GM12865 (cell line): ENCODE data around the gene S100A4.
"Not testable (repeated sequence)": the region's sequence is repeated elsewhere in the genome, so short reads cannot be mapped to it uniquely, and the experiment has no call there.

ENCODE experiments used
- DNase-seq: peaks from one replicate; pipeline ENCODE4 v3.0.0; 2010; ENCODE audit warnings: low read depth
- H3K4me3 ChIP-seq: 2 replicates; pipeline ENCODE4 v1.5.1; 2011; ENCODE audit warnings: mild to moderate bottlenecking, low read depth, low read length, control low read depth
- TF ChIP-seq, protein P1 (sequence below): IDR thresholded peaks from 2 replicates; pipeline ENCODE4 v1.5.1; 2011; ENCODE audit warnings: low read length, control low read depth, low read depth, inconsistent platforms; ENCODE audit not compliant: insufficient read depth; ENCODE audit errors: missing control alignments

Gene S100A4

DNA sequence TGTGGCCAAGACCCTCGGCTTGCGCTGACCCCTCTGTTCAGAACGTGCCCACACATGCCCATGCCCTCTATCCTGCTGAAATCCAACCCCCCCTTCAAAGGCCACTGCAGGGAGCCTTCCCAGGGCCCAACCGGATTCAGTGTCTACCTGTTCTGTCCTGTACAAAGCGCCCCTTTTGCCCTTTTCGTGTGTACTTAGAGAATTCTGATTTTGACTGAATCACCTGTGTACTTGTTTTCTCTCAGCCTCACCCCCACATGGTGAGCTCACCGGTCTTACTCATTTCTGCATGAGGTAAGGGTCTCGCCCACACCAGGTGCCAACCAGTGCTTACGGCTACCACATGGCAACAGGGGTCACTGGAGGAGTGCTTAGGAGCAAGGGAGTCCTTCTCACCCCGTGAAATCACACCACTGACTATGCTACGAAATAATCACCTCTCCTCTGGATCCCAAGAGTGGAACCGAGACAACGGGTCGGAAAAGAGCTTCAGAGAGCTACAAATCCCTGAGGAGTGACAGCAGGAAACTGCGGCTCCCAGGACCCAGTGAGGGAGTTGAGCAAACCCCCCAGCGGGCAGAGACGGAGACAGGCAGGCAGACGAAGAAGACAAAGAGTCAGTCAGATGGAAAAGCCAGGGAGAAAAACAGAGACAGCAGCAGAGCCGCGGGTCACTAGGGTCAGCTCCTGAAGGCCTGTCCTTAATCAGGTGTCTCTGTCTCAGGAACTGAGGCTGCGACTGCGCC is 22.2 kb upstream of the S100A4 start:
- DNase-seq, result no peak
- no peak overlapping the region for H3K4me3 ChIP-seq
- TF ChIP-seq, protein P1, sequence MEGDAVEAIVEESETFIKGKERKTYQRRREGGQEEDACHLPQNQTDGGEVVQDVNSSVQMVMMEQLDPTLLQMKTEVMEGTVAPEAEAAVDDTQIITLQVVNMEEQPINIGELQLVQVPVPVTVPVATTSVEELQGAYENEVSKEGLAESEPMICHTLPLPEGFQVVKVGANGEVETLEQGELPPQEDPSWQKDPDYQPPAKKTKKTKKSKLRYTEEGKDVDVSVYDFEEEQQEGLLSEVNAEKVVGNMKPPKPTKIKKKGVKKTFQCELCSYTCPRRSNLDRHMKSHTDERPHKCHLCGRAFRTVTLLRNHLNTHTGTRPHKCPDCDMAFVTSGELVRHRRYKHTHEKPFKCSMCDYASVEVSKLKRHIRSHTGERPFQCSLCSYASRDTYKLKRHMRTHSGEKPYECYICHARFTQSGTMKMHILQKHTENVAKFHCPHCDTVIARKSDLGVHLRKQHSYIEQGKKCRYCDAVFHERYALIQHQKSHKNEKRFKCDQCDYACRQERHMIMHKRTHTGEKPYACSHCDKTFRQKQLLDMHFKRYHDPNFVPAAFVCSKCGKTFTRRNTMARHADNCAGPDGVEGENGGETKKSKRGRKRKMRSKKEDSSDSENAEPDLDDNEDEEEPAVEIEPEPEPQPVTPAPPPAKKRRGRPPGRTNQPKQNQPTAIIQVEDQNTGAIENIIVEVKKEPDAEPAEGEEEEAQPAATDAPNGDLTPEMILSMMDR, result no peak

DNA sequence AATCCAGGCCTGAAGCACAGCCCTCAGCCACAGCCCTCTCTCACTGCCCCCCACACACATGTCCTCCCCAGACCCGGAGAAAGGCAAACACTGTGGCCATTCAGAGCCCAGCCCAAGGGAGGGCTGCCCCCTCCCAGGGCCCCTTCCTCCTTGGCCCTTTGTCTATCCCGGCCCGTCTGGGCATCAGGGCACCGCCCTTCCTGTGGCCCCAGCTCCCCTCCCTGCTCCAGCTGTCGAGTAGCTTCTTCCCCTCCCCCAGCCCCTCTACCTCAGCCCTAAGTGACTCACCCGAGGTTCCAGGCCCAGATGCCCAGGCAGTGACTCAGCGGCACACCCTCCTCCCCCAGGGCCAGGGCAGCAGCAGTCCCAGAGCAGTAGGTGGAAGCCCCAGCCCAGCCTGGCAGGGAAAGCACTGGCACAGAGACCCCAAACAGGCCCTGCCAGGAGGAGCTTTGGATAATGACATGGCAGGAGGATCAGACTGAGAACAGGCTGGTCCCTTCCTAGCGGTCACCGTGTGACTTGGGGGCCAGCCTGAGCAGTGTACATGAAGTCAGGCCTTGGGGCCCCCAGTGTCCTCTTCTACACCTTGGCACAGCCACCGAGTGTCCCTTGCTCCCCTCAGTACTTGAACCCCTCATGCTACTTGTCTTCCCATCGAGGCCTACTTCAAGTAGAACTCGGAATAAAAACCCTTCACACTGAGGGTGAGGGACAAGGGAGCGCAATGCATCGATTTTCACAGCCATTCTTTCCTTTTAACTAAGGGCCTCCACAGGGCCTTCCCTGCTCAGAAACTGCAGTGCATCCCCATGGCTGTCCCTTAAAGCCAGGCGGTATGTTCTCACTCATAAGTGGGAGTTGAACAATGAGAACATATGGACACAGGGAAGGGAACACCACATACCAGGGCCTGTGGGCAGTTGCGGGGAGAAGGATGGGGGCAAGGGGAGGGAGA is 21.1 kb upstream of the S100A4 start:
- peak; percentile 71 for DNase-seq
- H3K4me3 ChIP-seq, result no peak overlapping the region
- TF ChIP-seq, protein P1, result no peak

DNA sequence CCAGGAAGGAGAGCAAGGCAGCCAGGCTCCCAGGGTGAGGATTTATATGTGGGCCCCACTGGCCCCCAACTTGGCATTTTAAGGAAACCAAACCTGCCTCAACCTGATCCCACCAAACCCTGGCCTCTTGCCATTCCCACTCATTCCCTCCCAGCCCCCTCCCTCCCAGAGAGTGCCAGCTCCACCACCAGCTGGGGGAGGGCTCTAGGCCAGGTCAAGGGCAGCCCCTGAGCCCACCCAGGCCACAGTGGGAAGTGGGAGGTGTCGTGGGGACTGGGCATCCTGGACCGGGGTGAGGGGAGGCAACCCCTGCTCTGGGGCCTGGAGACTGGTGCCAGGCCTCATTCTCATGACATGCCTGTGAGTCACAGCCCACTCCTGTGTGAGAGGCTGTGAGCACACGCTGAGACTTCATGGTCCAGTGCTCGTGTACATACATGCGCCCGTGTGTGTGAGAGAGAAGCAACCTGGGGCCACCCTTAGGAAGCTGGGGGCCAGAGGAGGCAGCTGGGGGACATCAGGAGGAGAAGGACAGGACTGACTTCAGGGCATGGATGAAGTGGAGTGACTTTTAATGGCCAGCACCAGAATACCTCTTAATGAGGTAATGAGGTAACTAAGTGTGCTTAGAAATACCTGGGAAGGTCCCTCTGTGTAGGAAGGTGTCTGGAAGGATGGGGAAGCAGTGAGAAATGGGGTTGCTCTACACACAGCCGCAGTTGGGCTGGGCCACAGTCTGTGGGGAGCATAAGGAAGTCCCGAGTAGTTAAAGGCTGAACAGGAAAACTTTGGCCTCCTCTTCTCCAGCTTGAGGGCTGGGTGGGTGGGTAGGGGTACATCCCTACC is 20.1 kb upstream of the S100A4 start, which contains the start of gene S100A2:
Gene S100A2, minus strand, starts transcription at position 316 of the 846 bp plus-strand sequence. CDS start 1,967 bp downstream, outside the sequence.
- TF ChIP-seq, protein P1, result no peak
- DNase-seq, result peak; percentile 54
- no peak within 1 kb of the TSS for H3K4me3 ChIP-seq

DNA sequence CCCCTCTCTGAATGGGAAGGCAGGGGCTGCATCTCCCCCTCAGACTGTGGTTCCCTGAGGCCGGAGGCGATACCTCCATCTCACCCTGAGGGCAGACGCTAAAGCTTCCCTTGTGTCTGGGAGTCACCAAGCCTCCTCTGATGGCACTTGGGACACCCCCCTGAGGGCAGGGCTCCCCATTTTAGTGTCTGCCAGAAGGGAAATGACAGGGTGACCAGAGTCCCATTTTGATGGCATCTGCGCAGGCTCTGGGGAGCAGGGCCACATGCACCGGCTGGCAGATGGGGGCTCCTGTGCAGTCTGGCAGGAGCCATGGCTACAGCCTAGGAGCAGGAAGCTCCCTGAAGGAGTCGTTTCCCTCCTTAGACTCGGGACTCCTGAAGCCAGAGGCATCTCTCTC is 18.4 kb upstream of the S100A4 start:
- H3K4me3 ChIP-seq, result no peak overlapping the region
- DNase-seq, result no peak
- TF ChIP-seq, protein P1, result no peak

DNA sequence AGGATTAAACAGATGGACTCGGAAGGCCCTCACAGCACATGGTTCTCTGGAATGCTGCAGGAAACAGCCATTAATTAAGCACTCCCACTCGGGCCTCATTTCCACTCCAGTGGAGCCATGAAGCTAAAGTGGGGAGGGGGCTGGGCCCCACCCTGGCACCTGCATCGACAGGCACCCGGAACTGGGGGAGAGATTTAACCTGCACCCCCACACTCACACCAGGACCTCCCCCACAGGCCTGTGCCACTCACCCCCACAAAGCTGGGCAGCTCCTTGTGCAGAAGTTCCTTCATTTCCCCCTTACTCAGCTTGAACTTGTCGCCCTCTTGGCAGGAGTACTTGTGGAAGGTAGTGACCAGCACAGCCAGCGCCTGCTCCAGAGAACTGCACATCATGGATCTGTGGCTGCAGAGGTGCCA is 17.9 kb upstream of the S100A4 start:
- no peak overlapping the region for H3K4me3 ChIP-seq
- TF ChIP-seq, protein P1, result no peak
- DNase-seq, result no peak

DNA sequence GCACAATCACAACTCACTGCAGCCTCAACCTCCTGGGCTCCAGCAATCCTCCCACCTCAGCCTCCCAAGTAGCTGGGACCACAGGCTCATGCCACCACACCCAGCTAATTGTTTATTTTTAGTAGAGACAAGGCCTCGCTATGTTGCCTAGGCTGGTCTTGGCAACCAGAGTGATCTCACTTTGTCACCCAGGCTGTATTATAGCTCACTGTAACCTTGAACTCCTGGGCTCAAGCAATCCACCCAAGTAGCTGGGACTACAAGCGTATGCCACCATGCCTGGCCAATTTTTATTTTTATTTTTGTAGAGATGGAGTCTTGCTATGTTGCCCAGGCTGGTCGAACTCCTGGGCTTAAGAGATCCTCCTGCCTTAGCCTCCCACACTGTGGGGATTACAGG is 16.4 kb upstream of the S100A4 start:
- not testable (repeated sequence) for H3K4me3 ChIP-seq, DNase-seq
